GM12878 (cell line): Measurements from ENCODE around the gene CDKN2AIPNL. TPM values are rescaled to one million over a fixed set of nuclear protein-coding genes. Genes with fewer than 3 reads are reported as not detected.

Experiments
- ASH2L ChIP-seq: fragments of 300-600, 200-600 bp; sonication (generic); IDR thresholded peaks from 2 replicates; pipeline ENCODE4 v1.6.1; 2017; ENCODE audit warnings: low read depth, mild to moderate bottlenecking, borderline replicate concordance
- ATF2 ChIP-seq: IDR thresholded peaks from 2 replicates; pipeline ENCODE4 v1.6.1; 2012; ENCODE audit warnings: low read length, inconsistent platforms
- BHLHE40 ChIP-seq, 2 experiments: fragments of 450-650 bp in 1 of 2; IDR thresholded peaks; 2 replicates each; pipeline ENCODE4 v1.6.1; 2011 to 2017; ENCODE audit warnings: low read depth in 2 of 2, borderline replicate concordance in 1 of 2, improper control_type of control experiment in 1 of 2, low read length in 1 of 2, mild to moderate bottlenecking in 1 of 2
- CHD1 ChIP-seq: IDR thresholded peaks from 2 replicates; pipeline ENCODE4 v1.6.1; 2012; ENCODE audit warnings: low read depth, low read length, improper control_type of control experiment
- E2F4 ChIP-seq: IDR thresholded peaks from 2 replicates; pipeline ENCODE4 v1.6.1; 2012; ENCODE audit warnings: low read depth, low read length, improper control_type of control experiment
- FOS ChIP-seq: IDR thresholded peaks from 3 replicates; pipeline ENCODE4 v1.6.1; 2011; ENCODE audit warnings: borderline replicate concordance; ENCODE audit not compliant: insufficient read length; ENCODE audit errors: extremely low read depth
- GABPA ChIP-seq: IDR thresholded peaks from 2 replicates; pipeline ENCODE4 v1.6.1; 2014; ENCODE audit warnings: antibody characterized with exemption, low read depth, mild to moderate bottlenecking, inconsistent platforms
- KDM1A ChIP-seq: fragments of 200-600 bp; sonication (generic); IDR thresholded peaks from 2 replicates; pipeline ENCODE4 v1.6.1; 2016; ENCODE audit warnings: borderline replicate concordance
- MEF2B ChIP-seq: fragments of 450-650 bp; IDR thresholded peaks from 2 replicates; pipeline ENCODE4 v1.6.1; 2018; ENCODE audit warnings: mild to moderate bottlenecking, moderate library complexity; ENCODE audit not compliant: partially characterized antibody, poor library complexity, severe bottlenecking
- MLLT1 ChIP-seq: fragments of 450-650 bp; IDR thresholded peaks from 2 replicates; pipeline ENCODE4 v1.6.1; 2016; ENCODE audit warnings: mild to moderate bottlenecking
- MYC ChIP-seq: IDR thresholded peaks from 2 replicates; pipeline ENCODE4 v1.6.1; 2011; ENCODE audit warnings: mild to moderate bottlenecking, low read length, moderate library complexity, inconsistent platforms; ENCODE audit not compliant: insufficient read depth, insufficient replicate concordance, insufficient read length, severe bottlenecking
- NFXL1 ChIP-seq: fragments of 450-650 bp; IDR thresholded peaks from 2 replicates; pipeline ENCODE4 v1.6.1; 2017; ENCODE audit warnings: antibody characterized with exemption, mild to moderate bottlenecking, borderline replicate concordance
- NKRF ChIP-seq: fragments of 450-650 bp; conservative IDR thresholded peaks from 2 replicates; pipeline ENCODE4 v1.6.1; 2017; ENCODE audit warnings: mild to moderate bottlenecking, moderate library complexity
- PAX8 ChIP-seq: fragments of 450-650 bp; IDR thresholded peaks from 2 replicates; pipeline ENCODE4 v1.6.1; 2017; ENCODE audit warnings: mild to moderate bottlenecking, moderate library complexity
- RBBP5 ChIP-seq: fragments of 200-600 bp; sonication (generic); conservative IDR thresholded peaks from 2 replicates; pipeline ENCODE4 v1.6.1; 2016
- ZNF217 ChIP-seq: fragments of 450-650 bp; IDR thresholded peaks from 2 replicates; pipeline ENCODE4 v1.6.1; 2017; ENCODE audit warnings: antibody characterized with exemption, mild to moderate bottlenecking
- ZNF274 ChIP-seq: IDR thresholded peaks from one replicate; pipeline ENCODE4 v1.8.0; 2011; ENCODE audit not compliant: insufficient read length, insufficient read depth
- ZNF687 ChIP-seq: fragments of 450-650 bp; IDR thresholded peaks from 2 replicates; pipeline ENCODE4 v1.6.1; 2017; ENCODE audit warnings: mild to moderate bottlenecking, moderate library complexity
- polyA plus RNA-seq, 11 experiments: library from polyadenylated mRNA; depleted of rRNA in 4 of 11; unstranded in 6 of 11; stranded (reverse) in 5 of 11; fragments of >200 nt; fragmentation: Nextera tagmentation in 4 of 11; fragmentation: Illumina TruSeq in 1 of 11; extraction: Ambion mirVana in 4 of 11; extraction: Trizol in 1 of 11; gene quantifications; 1 replicate in 1 of 11; 2 replicates in 10 of 11; pipeline versions ENCODE4 v1.2.1 to v1.2.3, GENCODE V29; 2011 to 2016; ENCODE audit warnings: inconsistent platforms in 2 of 11, missing spikeins in 2 of 11, low read depth in 1 of 11
- total RNA-seq, 4 experiments: library from RNA; depleted of rRNA in 3 of 4; stranded (reverse); fragments of >200 nt in 3 of 4; fragmentation: Illumina TruSeq in 1 of 4; extraction: Trizol in 1 of 4; gene quantifications; 2 replicates each; pipeline versions ENCODE4 v1.2.1 to v1.2.3, GENCODE V29; 2013 to 2021

The CDKN2AIPNL gene
- total and polyA plus RNA-seq, 10 of the 15 experiments (the other 5 are each of a cell fraction or from before 2014, with no cell fraction given) = 23.5 to 72.0 (median 36.6) TPM

- TF ChIP-seq FOS = peak; percentile 82
- TF ChIP-seq ASH2L = no peak
- peak; percentile 57 for TF ChIP-seq ZNF687
- TF ChIP-seq RBBP5 = no peak
- peak; percentile 98 for TF ChIP-seq CHD1
- TF ChIP-seq MYC = no peak
- TF ChIP-seq GABPA = 0 out of 2 replicates have a peak, but pooled peaks have one; percentile 47
- peak; percentile 90 for TF ChIP-seq MEF2B
- TF ChIP-seq BHLHE40 (IDR thresholded peaks at IDR 0.05; ENCODE audit: borderline replicate concordance in 1 of 2, low read depth in 2 of 2, low read length in 1 of 2) = peak; percentile 97 to 99
- TF ChIP-seq KDM1A = no peak
- TF ChIP-seq E2F4 = no peak
- TF ChIP-seq PAX8 = no peak; the same call in 1 of the 2 replicates
- TF ChIP-seq ZNF217 = no peak; the same call in 1 of the 2 replicates
- no peak for TF ChIP-seq NFXL1
- peak; percentile 79 for TF ChIP-seq MLLT1
- TF ChIP-seq ZNF274 = no peak
- peak; percentile 55 for TF ChIP-seq NKRF
- TF ChIP-seq ATF2 = peak; percentile 81
These were observed 40.5 kb downstream of the CDKN2AIPNL start, which contains the start of gene UBE2B (continued) for GRCh38 chr5:134370871-134371833.
